ENCODE measurements around the gene FIGNL2. TPM values are rescaled to one million over a fixed set of nuclear protein-coding genes. Genes with fewer than 3 reads are reported as not detected.

Gene FIGNL2
- total RNA-seq, 2 donors from 2014 or later = 0.33 to 0.52 TPM

DNA sequence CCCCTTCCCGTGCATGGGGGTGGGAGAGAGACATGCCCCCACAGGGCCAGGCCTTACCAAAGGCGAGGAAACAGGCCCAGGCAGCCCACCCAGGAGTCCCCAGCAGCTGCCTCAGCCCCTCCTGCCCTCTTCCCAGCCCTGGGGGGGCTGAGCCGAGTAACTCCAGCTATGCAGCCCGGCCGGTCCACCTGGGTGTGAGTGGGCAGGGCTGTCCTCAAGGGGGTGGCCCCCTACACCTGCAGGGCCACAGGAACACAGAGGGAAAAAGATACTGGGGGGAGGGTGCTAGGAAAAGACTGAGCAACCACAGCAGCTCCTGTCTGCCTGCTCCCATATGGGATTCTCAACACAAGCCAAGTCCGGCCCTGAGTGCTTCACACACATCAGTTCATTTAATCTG, 7.6 kb downstream of the FIGNL2 start:
- Histone ChIP-seq H3K9me3 (no peaks in the 10 kb centered on the region), H3K27me3 (peaks cover 0 to 9% of the 10 kb centered on the region in 2 donors), H3K4me1 (no peaks in the 10 kb centered on the region), H3K4me3 (no peak overlapping the region), H3K36me3 (replicated peaks in 1 of 2; ENCODE audit: insufficient read depth in 1 of 2, low read depth in 2 of 2) (no peaks in the 10 kb centered on the region), H3K27ac (no peak overlapping the region)
- intact Hi-C loops (cut with DNase I) = no loop called here
- ATAC-seq (no peak), DNase-seq (no peak)
- TF ChIP-seq POLR2A (IDR thresholded peaks at IDR 0.05) = no peak
- TF ChIP-seq, protein P1, sequence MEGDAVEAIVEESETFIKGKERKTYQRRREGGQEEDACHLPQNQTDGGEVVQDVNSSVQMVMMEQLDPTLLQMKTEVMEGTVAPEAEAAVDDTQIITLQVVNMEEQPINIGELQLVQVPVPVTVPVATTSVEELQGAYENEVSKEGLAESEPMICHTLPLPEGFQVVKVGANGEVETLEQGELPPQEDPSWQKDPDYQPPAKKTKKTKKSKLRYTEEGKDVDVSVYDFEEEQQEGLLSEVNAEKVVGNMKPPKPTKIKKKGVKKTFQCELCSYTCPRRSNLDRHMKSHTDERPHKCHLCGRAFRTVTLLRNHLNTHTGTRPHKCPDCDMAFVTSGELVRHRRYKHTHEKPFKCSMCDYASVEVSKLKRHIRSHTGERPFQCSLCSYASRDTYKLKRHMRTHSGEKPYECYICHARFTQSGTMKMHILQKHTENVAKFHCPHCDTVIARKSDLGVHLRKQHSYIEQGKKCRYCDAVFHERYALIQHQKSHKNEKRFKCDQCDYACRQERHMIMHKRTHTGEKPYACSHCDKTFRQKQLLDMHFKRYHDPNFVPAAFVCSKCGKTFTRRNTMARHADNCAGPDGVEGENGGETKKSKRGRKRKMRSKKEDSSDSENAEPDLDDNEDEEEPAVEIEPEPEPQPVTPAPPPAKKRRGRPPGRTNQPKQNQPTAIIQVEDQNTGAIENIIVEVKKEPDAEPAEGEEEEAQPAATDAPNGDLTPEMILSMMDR (IDR thresholded peaks at IDR 0.05) = no peak
- WGBS, 2 donors = 60 to 67% methylated on average over 1 to 6 of the region's 6 CpGs

DNA sequence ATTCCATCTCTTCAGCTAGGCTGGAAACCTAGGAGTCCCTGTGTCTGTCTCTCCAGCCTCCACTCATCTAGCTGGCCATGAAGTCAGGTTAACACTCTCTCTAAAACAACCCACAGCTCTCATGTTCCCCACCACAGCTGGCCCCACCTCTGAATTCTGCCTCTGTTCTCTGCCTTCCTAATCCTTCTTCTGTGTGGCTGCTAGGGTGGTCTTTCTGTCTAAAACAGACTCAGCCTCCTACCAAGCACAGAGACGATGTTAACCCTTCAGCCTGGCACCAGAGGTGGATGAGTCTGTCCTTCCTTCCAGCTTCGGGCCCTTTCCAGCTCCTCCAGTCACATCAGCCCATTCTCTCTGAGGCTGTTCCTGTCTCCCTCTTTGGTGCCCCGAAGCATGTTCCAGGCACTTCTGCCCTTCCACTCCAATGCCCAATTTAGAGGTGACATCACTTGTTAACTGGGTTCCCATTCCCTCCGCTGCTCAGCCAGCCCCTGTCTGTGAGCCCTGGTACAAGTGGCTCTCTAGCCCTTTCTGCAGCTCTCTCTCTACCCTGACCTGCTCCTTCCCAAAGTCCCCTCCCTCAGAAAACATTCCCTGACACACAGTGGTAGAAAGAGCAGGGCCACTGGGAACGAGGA, 9.1 kb downstream of the FIGNL2 start:
- no peak for DNase-seq

DNA sequence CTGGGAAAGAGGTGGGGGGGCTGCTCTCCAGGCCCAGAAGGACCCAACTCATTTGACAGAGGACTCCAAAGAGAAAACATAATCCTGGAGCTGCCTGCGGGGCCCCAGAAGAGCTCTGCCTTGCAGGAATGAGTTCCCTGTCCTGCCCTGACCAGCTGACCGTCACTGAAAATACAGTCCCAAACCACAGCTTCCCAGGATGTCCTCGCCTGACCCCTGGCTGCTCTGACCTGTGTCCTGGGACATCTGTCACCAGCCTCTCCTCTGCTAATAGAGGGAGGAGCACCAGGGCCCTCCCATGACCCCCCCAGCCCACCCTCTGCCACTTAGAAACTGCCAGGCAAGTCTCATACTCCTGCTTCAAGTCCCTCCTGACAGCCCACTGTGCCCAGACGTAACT, 9.8 kb downstream of the FIGNL2 start:
- no peaks in the 10 kb centered on the region for H3K9me3 ChIP-seq
- DNase-seq (no peak), ATAC-seq (no peak)
- WGBS, 2 donors = 66% methylated on average over 4 of the region's 4 CpGs; no CpG with 5 or more reads in 1 of the 2 donors
- no peaks in the 10 kb centered on the region for H3K36me3 ChIP-seq (replicated peaks in 1 of 2; ENCODE audit: insufficient read depth in 1 of 2, low read depth in 2 of 2)
- H3K27me3 ChIP-seq = no peaks in the 10 kb centered on the region
- intact Hi-C loops (cut with DNase I) = no loop called here
- no peak for TF ChIP-seq POLR2A (IDR thresholded peaks at IDR 0.05)
- TF ChIP-seq, protein P1 (IDR thresholded peaks at IDR 0.05) = no peak
- H3K4me1 ChIP-seq = no peaks in the 10 kb centered on the region
- no peak overlapping the region for H3K27ac ChIP-seq
- no peak overlapping the region for H3K4me3 ChIP-seq

More for the DNA sequence above, 9.1 kb downstream of the FIGNL2 start:
- 68 to 77% methylated on average over 5 of the region's 5 CpGs for WGBS, 2 donors
- H3K9me3 ChIP-seq = no peaks in the 10 kb centered on the region
- H3K36me3 ChIP-seq (replicated peaks in 1 of 2; ENCODE audit: insufficient read depth in 1 of 2, low read depth in 2 of 2) = no peaks in the 10 kb centered on the region
- no peak for TF ChIP-seq POLR2A (IDR thresholded peaks at IDR 0.05)
- TF ChIP-seq, protein P1 (IDR thresholded peaks at IDR 0.05) = no peak
- no peaks in the 10 kb centered on the region for H3K27me3 ChIP-seq
- no peak for ATAC-seq
- no peaks in the 10 kb centered on the region for H3K4me1 ChIP-seq
- no peak overlapping the region for H3K4me3 ChIP-seq
- intact Hi-C loops (cut with DNase I) = no loop called here
- no peak overlapping the region for H3K27ac ChIP-seq

DNA sequence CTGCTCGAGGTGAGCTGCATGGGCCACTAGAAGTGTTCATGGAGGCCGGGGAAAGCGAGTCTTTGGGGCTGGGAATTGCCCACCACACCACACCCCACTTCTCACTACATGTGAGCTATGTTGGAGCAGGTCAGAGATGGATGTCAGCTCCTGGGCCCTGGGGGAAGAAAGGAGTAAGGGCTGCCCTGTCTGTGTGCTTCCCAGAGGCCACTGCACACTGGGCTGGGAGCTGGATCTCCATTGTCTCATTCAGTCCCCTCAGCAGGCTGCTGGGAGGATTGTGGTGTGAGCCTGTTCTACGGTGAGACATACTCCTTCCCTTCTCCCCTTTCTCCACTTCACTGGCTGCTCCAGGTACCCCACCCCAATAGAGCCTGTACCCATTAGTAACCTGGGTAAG, 10.5 kb downstream of the FIGNL2 start:
- Histone ChIP-seq H3K9me3 (no peaks in the 10 kb centered on the region), H3K27me3 (no peaks in the 10 kb centered on the region), H3K36me3 (replicated peaks in 1 of 2; ENCODE audit: insufficient read depth in 1 of 2, low read depth in 2 of 2) (no peaks in the 10 kb centered on the region), H3K4me1 (no peaks in the 10 kb centered on the region), H3K4me3 (no peak overlapping the region), H3K27ac (no peak overlapping the region)
- TF ChIP-seq, protein P1 (IDR thresholded peaks at IDR 0.05) = no peak
- no peak for TF ChIP-seq POLR2A (IDR thresholded peaks at IDR 0.05)
- DNase-seq (no peak), ATAC-seq (no peak)
- 76 to 100% methylated on average over 1 to 4 of the region's 4 CpGs for WGBS, 2 donors
- intact Hi-C loops (cut with DNase I) = no loop called here

DNA sequence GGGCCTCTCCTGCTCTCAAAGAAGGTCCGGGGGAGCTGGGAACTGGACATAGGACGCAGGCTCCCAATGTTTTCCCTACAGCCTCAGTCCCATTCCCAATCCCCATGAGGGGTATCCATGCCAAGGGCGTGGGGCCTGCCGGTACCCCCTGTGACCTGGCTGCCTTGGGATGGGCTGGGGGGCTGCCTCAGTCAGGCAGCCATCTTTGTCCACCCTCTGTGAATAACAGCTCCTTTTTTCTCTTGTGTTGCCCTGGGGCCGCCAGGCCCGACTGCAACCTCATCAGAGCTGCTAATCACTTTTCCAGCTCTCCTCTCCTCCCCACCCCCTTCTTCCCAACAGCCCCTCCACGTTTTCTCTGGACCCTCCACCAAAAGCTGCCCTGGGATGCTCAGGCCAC, 11.2 kb downstream of the FIGNL2 start:
- H3K27ac ChIP-seq = no peak overlapping the region
- no peaks in the 10 kb centered on the region for H3K36me3 ChIP-seq (replicated peaks in 1 of 2; ENCODE audit: insufficient read depth in 1 of 2, low read depth in 2 of 2)
- H3K4me1 ChIP-seq = no peaks in the 10 kb centered on the region
- H3K9me3 ChIP-seq = no peaks in the 10 kb centered on the region
- TF ChIP-seq, protein P1 (IDR thresholded peaks at IDR 0.05) = no peak
- no peak for TF ChIP-seq POLR2A (IDR thresholded peaks at IDR 0.05)
- H3K4me3 ChIP-seq = no peak overlapping the region
- intact Hi-C loops (cut with DNase I) = no loop called here
- DNase-seq = no peak
- H3K27me3 ChIP-seq = no peaks in the 10 kb centered on the region
- WGBS, 2 donors = 58 to 78% methylated on average over 6 to 7 of the region's 7 CpGs
- ATAC-seq = no peak

All from body of pancreas (tissue), 4 donors.